ENCODE results near the gene GATA2. TPM values are rescaled to one million over a fixed set of nuclear protein-coding genes. Genes with fewer than 3 reads are reported as not detected.

GATA2 gene
- total and polyA plus RNA-seq, 2 experiments from 2014 or later: 0.52 to 0.83 TPM

- no peak for TF ChIP-seq STAT1 (IDR thresholded peaks at IDR 0.05; ENCODE audit: unreplicated experiment)
- TF ChIP-seq EZH2phosphoT487 (IDR thresholded peaks at IDR 0.05; ENCODE audit: unreplicated experiment): peak; percentile 49
- no peak for TF ChIP-seq ETS1 (IDR thresholded peaks at IDR 0.05)
- no peak for TF ChIP-seq NANOG (IDR thresholded peaks at IDR 0.05; ENCODE audit: borderline replicate concordance)
- no peak for TF ChIP-seq ZNF331 (CRISPR knock-in tag; IDR thresholded peaks at IDR 0.05; ENCODE audit: low read depth)
- TF ChIP-seq EZH2 (IDR thresholded peaks at IDR 0.05; ENCODE audit: low read depth, unreplicated experiment): peak; percentile 79
- TF ChIP-seq ZNF114 (CRISPR knock-in tag; IDR thresholded peaks at IDR 0.05): no peak
- H3K27ac ChIP-seq (ENCODE audit: low read depth): no peak overlapping the region
- H3K4me3 ChIP-seq: peak overlapping the region; percentile 72
- H3K79me2 ChIP-seq (replicated peaks; ENCODE audit: insufficient read depth): no peaks in the 10 kb centered on the region
- peak overlapping the region; percentile 90; the same call in 1 of the 2 replicates for H3K4me2 ChIP-seq
- H3K4me1 ChIP-seq (ENCODE audit: insufficient read depth): peaks cover 59% of the 10 kb centered on the region
- peaks cover 100% of the 10 kb centered on the region for H3K27me3 ChIP-seq (ENCODE audit: insufficient read depth)
- Mint-ChIP-seq H3K4me3 (peak overlapping the region; percentile 64; the same call in 2 of the 3 replicates), H3K4me1 (peaks cover 63% of the 10 kb centered on the region), H3K9me3 (no peaks in the 10 kb centered on the region; the same call in 1 of the 3 replicates), H3K27ac (no peak overlapping the region), H3K27me3 (ENCODE audit: insufficient read depth, low read depth, poor library complexity) (peaks cover 98% of the 10 kb centered on the region), H3K36me3 (ENCODE audit: low read depth) (no peaks in the 10 kb centered on the region; the same call in 2 of the 3 replicates)
- H3K9me2 ChIP-seq (ENCODE audit: insufficient read depth): no peaks in the 10 kb centered on the region
- ATAC-seq (no peak), DNase-seq (ENCODE audit: low spot score) (no peak)
- no peaks in the 10 kb centered on the region for H3K36me3 ChIP-seq (ENCODE audit: insufficient read depth)
- H2AFZ ChIP-seq: no peak overlapping the region
- H3F3A ChIP-seq (replicated peaks; ENCODE audit: low read depth): peaks cover 27% of the 10 kb centered on the region
- H4K20me1 ChIP-seq (replicated peaks; ENCODE audit: insufficient read depth): peaks cover 8% of the 10 kb centered on the region
These were observed 7.5 kb downstream of the GATA2 start for GRCh38 chr3:128485282-128486204.

- Histone ChIP-seq H3K9me2 (ENCODE audit: insufficient read depth) (no peaks in the 10 kb centered on the region), H3K4me3 (peak overlapping the region; percentile 53), H3K27me3 (ENCODE audit: insufficient read depth) (peaks cover 100% of the 10 kb centered on the region), H3K4me1 (ENCODE audit: insufficient read depth) (peaks cover 52% of the 10 kb centered on the region), H4K20me1 (replicated peaks; ENCODE audit: insufficient read depth) (peaks cover 8% of the 10 kb centered on the region), H3K79me2 (replicated peaks; ENCODE audit: insufficient read depth) (no peaks in the 10 kb centered on the region), H3F3A (replicated peaks; ENCODE audit: low read depth) (peaks cover 21% of the 10 kb centered on the region), H3K4me2 (peak overlapping the region; percentile 90), H2AFZ (no peak overlapping the region), H3K36me3 (ENCODE audit: insufficient read depth) (no peaks in the 10 kb centered on the region), H3K27ac (ENCODE audit: low read depth) (no peak overlapping the region)
- Mint-ChIP-seq H3K27ac (no peak overlapping the region), H3K4me1 (peaks cover 67% of the 10 kb centered on the region), H3K9me3 (no peaks in the 10 kb centered on the region; the same call in 1 of the 3 replicates), H3K27me3 (ENCODE audit: insufficient read depth, low read depth, poor library complexity) (peaks cover 98% of the 10 kb centered on the region), H3K36me3 (ENCODE audit: low read depth) (no peaks in the 10 kb centered on the region; the same call in 2 of the 3 replicates), H3K4me3 (peak overlapping the region; percentile 64)
- TF ChIP-seq JUNB (IDR thresholded peaks at IDR 0.05; ENCODE audit: unreplicated experiment) (no peak), NANOG (IDR thresholded peaks at IDR 0.05; ENCODE audit: borderline replicate concordance) (no peak), EZH2 (IDR thresholded peaks at IDR 0.05; ENCODE audit: low read depth, unreplicated experiment) (peak; percentile 84)
- ATAC-seq (no peak), DNase-seq (ENCODE audit: low spot score) (peak; percentile 70)
These were observed 8.4 kb downstream of the GATA2 start for GRCh38 chr3:128484404-128485281.

All from GM23338 (cell line).